NCI-H2171 treated with DMSO at 0.1 percent for 48 hours (cell line): ENCODE measurements around the gene GRID1.
A peak's percentile ranks its signal among the peaks of the same experiment; 100 is the strongest.
"Not testable (repeated sequence)": the region's sequence is repeated elsewhere in the genome, so short reads cannot be mapped to it uniquely, and the experiment has no call there.

Experiments used
- DNase-seq: peaks from one replicate; lab custom pipeline; 2025; lab: John Stamatoyannopoulos, UW

The GRID1 gene

GRCh38 chr10:86037096-86037495, 329.5 kb downstream of the GRID1 start:
- DNase-seq: no peak

- DNase-seq: no peak
These were observed 330.1 kb downstream of the GRID1 start for GRCh38 chr10:86036544-86036831.

GRCh38 chr10:86035791-86036543, 330.6 kb downstream of the GRID1 start:
- no peak for DNase-seq

- DNase-seq: no peak
These were observed 331.9 kb downstream of the GRID1 start for GRCh38 chr10:86034710-86035109.

GRCh38 chr10:86033581-86033980, 333.0 kb downstream of the GRID1 start:
- DNase-seq: no peak

GRCh38 chr10:86032087-86032486, 334.5 kb downstream of the GRID1 start:
- not testable (repeated sequence) for DNase-seq

- DNase-seq: no peak
These were observed 336.3 kb downstream of the GRID1 start for GRCh38 chr10:86030312-86030711.

GRCh38 chr10:86027346-86027745, 339.2 kb downstream of the GRID1 start:
- DNase-seq: no peak

- DNase-seq: no peak
These were observed 341.1 kb downstream of the GRID1 start for GRCh38 chr10:86025509-86025908.

- DNase-seq: no peak
These were observed 342.1 kb downstream of the GRID1 start for GRCh38 chr10:86024281-86025041.

GRCh38 chr10:86023931-86024280, 342.7 kb downstream of the GRID1 start:
- no peak for DNase-seq

- DNase-seq: no peak
These were observed 343.3 kb downstream of the GRID1 start for GRCh38 chr10:86023336-86023735.

- DNase-seq: no peak
These were observed 343.7 kb downstream of the GRID1 start for GRCh38 chr10:86022906-86023305.

GRCh38 chr10:86020134-86020533, 346.5 kb downstream of the GRID1 start:
- DNase-seq: no peak

- DNase-seq: peak; percentile 5
These were observed 347.5 kb downstream of the GRID1 start for GRCh38 chr10:86019141-86019540.

- DNase-seq: no peak
These were observed 347.9 kb downstream of the GRID1 start for GRCh38 chr10:86018735-86019058.

- peak; percentile 95 for DNase-seq
These were observed 348.5 kb downstream of the GRID1 start for GRCh38 chr10:86017841-86018734.

GRCh38 chr10:86013568-86013967, 353.0 kb downstream of the GRID1 start:
- no peak for DNase-seq

GRCh38 chr10:86007171-86007570, 359.4 kb downstream of the GRID1 start:
- DNase-seq: no peak

- DNase-seq: no peak
These were observed 362.3 kb downstream of the GRID1 start for GRCh38 chr10:86004337-86004736.

GRCh38 chr10:86003201-86003621, 363.4 kb downstream of the GRID1 start:
- DNase-seq: no peak

GRCh38 chr10:86001521-86001920, 365.1 kb downstream of the GRID1 start:
- no peak for DNase-seq

GRCh38 chr10:85997544-85997943, 369.1 kb downstream of the GRID1 start:
- no peak for DNase-seq
